H9 (cell line): ENCODE results near the gene CCDC170. TPM values are rescaled to one million over a fixed set of nuclear protein-coding genes. Genes with fewer than 3 reads are reported as not detected.

ENCODE experiments used
- DNase-seq: peaks from one replicate; pipeline ENCODE4 v3.0.0-alpha.2; 2017
- H2AFZ ChIP-seq: one replicate; pipeline ENCODE4 v1.6.1; 2013; ENCODE audit warnings: mild to moderate bottlenecking, low read length, control low read depth, moderate library complexity
- H2AK5ac ChIP-seq: 2 replicates; pipeline ENCODE4 v1.6.1; 2013; ENCODE audit warnings: low read length, control low read depth, mixed read lengths; ENCODE audit not compliant: insufficient read length
- H2BK120ac ChIP-seq: one replicate; pipeline ENCODE4 v1.6.1; 2013; ENCODE audit warnings: low read depth, mild to moderate bottlenecking, low read length, control low read depth, inconsistent platforms; ENCODE audit not compliant: poor library complexity, severe bottlenecking
- H2BK12ac ChIP-seq: 2 replicates; pipeline ENCODE4 v1.6.1; 2013; ENCODE audit warnings: low read length, control low read depth, mixed read lengths, low read depth; ENCODE audit not compliant: insufficient read length
- H2BK15ac ChIP-seq: 2 replicates; pipeline ENCODE4 v1.6.1; 2013; ENCODE audit warnings: low read depth, low read length, control low read depth
- H2BK20ac ChIP-seq: one replicate; pipeline ENCODE4 v1.6.1; 2013; ENCODE audit warnings: low read depth, mild to moderate bottlenecking, low read length, control low read depth, inconsistent platforms; ENCODE audit not compliant: poor library complexity, severe bottlenecking
- H2BK5ac ChIP-seq: 2 replicates; pipeline ENCODE4 v1.6.1; 2013; ENCODE audit warnings: low read length, control low read depth, mixed read lengths; ENCODE audit not compliant: insufficient read length
- H3K14ac ChIP-seq: 2 replicates; pipeline ENCODE4 v1.6.1; 2013; ENCODE audit warnings: low read length, control low read depth; ENCODE audit not compliant: insufficient read depth
- H3K18ac ChIP-seq: 2 replicates; pipeline ENCODE4 v1.6.1; 2013; ENCODE audit warnings: low read depth, mild to moderate bottlenecking, mixed read lengths, low read length, control low read depth; ENCODE audit not compliant: insufficient read length
- H3K23ac ChIP-seq: 2 replicates; pipeline ENCODE4 v1.6.1; 2013; ENCODE audit warnings: low read length, control low read depth, mixed read lengths, low read depth; ENCODE audit not compliant: insufficient read length
- H3K23me2 ChIP-seq: 2 replicates; pipeline ENCODE4 v1.6.1; 2013; ENCODE audit warnings: low read depth, mild to moderate bottlenecking, mixed read lengths, low read length, control low read depth; ENCODE audit not compliant: insufficient read length, poor library complexity, severe bottlenecking
- H3K27ac ChIP-seq: 2 replicates; pipeline ENCODE4 v1.5.1; 2013; ENCODE audit warnings: low read length, control low read depth, mixed read lengths, low read depth; ENCODE audit not compliant: insufficient read length
- H3K27me3 ChIP-seq: 2 replicates; pipeline ENCODE4 v1.6.1; 2013; ENCODE audit warnings: low read length, control low read depth, inconsistent platforms; ENCODE audit not compliant: insufficient read depth
- H3K4ac ChIP-seq: 2 replicates; pipeline ENCODE4 v1.6.1; 2013; ENCODE audit warnings: low read depth, mild to moderate bottlenecking, control low read depth, inconsistent platforms, low read length, moderate library complexity
- H3K4me1 ChIP-seq: 2 replicates; pipeline ENCODE4 v1.6.1; 2013; ENCODE audit warnings: low read length, control low read depth, inconsistent platforms; ENCODE audit not compliant: insufficient read depth
- H3K4me2 ChIP-seq: 2 replicates; pipeline ENCODE4 v1.6.1; 2013; ENCODE audit warnings: low read length, control low read depth, mixed read lengths; ENCODE audit not compliant: insufficient read length, insufficient read depth
- H3K56ac ChIP-seq: 2 replicates; pipeline ENCODE4 v1.6.1; 2013; ENCODE audit warnings: low read depth, mild to moderate bottlenecking, mixed read lengths, low read length, control low read depth; ENCODE audit not compliant: insufficient read length
- H3K79me1 ChIP-seq: 2 replicates; pipeline ENCODE4 v1.6.1; 2013; ENCODE audit warnings: low read depth, mild to moderate bottlenecking, moderate library complexity, low read length, control low read depth, inconsistent platforms; ENCODE audit not compliant: insufficient read depth, poor library complexity, severe bottlenecking
- H3K79me2 ChIP-seq: 2 replicates; pipeline ENCODE4 v1.6.1; 2013; ENCODE audit warnings: low read length, control low read depth, inconsistent platforms; ENCODE audit not compliant: insufficient read depth
- H3K9ac ChIP-seq: 2 replicates; pipeline ENCODE4 v1.6.1; 2013; ENCODE audit warnings: low read length, control low read depth, mixed read lengths; ENCODE audit not compliant: insufficient read length; ENCODE audit errors: extremely low read depth
- H3K9me3 ChIP-seq: one replicate; pipeline ENCODE4 v1.6.1; 2013; ENCODE audit warnings: low read depth, low read length, inconsistent platforms; ENCODE audit not compliant: control insufficient read depth
- H3T11ph ChIP-seq: one replicate; pipeline ENCODE4 v1.6.1; 2013; ENCODE audit warnings: mild to moderate bottlenecking, low read length, control low read depth, inconsistent platforms
- H4K20me1 ChIP-seq: one replicate; pipeline ENCODE4 v1.6.1; 2013; ENCODE audit not compliant: control insufficient read depth, insufficient read length, insufficient read depth
- H4K5ac ChIP-seq: 2 replicates; pipeline ENCODE4 v1.6.1; 2013; ENCODE audit warnings: low read depth, mild to moderate bottlenecking, mixed read lengths, low read length, control low read depth; ENCODE audit not compliant: insufficient read length
- H4K8ac ChIP-seq: replicated peaks from 2 replicates; pipeline ENCODE4 v1.6.1; 2013; ENCODE audit warnings: low read length, control low read depth, mixed read lengths, low read depth; ENCODE audit not compliant: insufficient read length
- H4K91ac ChIP-seq: 2 replicates; pipeline ENCODE4 v1.6.1; 2013; ENCODE audit warnings: low read depth, mild to moderate bottlenecking, moderate library complexity, mixed read lengths, low read length, control low read depth; ENCODE audit not compliant: insufficient read length
- H3K27ac Mint-ChIP-seq, 3 experiments: 2 replicates in 2 of 3; 3 replicates in 1 of 3; pipeline ENCODE4 v1.8.0; 2020 to 2021; ENCODE audit warnings: mixed read lengths in 3 of 3, mild to moderate bottlenecking in 1 of 3, moderate library complexity in 1 of 3
- H3K27me3 Mint-ChIP-seq: 2 replicates; pipeline ENCODE4 v1.8.0; 2021; ENCODE audit warnings: low read depth, mild to moderate bottlenecking, moderate library complexity, mixed read lengths
- H3K36me3 Mint-ChIP-seq, 3 experiments: 2 replicates in 2 of 3; 3 replicates in 1 of 3; pipeline ENCODE4 v1.8.0; 2020 to 2021; ENCODE audit warnings: low read depth in 3 of 3, mixed read lengths in 3 of 3; ENCODE audit not compliant: insufficient read depth in 1 of 3
- H3K4me1 Mint-ChIP-seq, 2 experiments: 2 replicates each; pipeline ENCODE4 v1.8.0; 2020; ENCODE audit warnings: mixed read lengths in 2 of 2
- H3K4me3 Mint-ChIP-seq, 2 experiments: 2 replicates in 1 of 2; 3 replicates in 1 of 2; pipeline ENCODE4 v1.8.0; 2020 to 2021; ENCODE audit warnings: mild to moderate bottlenecking in 2 of 2, mixed read lengths in 2 of 2, moderate library complexity in 1 of 2
- H3K9me3 Mint-ChIP-seq, 2 experiments: 2 replicates in 1 of 2; 3 replicates in 1 of 2; pipeline ENCODE4 v1.8.0; 2020; ENCODE audit warnings: mild to moderate bottlenecking in 2 of 2, mixed read lengths in 2 of 2, moderate library complexity in 1 of 2
- CTCF ChIP-seq: fragments of 200-600 bp; sonication (generic); conservative IDR thresholded peaks from 3 replicates; pipeline ENCODE4 v1.8.0; 2021; ENCODE audit warnings: antibody characterized with exemption, mild to moderate bottlenecking
- WGBS: extraction: QIAGEN DNeasy Blood & Tissue Kit; methylation state at CpG from one replicate; pipeline ENCODE4 v1.1.7; 2013; ENCODE audit warnings: missing lambda C conversion rate, low lambda C conversion rate, mixed read lengths; ENCODE audit not compliant: insufficient read length; ENCODE audit errors: extremely low coverage; 5-methylcytosine and 5-hydroxymethylcytosine counted together
- total RNA-seq: library from RNA; stranded (reverse); gene quantifications from 2 replicates; pipeline ENCODE4 v1.2.1, GENCODE V29; 2021

CCDC170 gene
- total RNA-seq, 1 experiment from 2014 or later = 0.07 TPM

GRCh38 chr6:151670116-151670515, 176.3 kb downstream of the CCDC170 start:
- Histone ChIP-seq H3K23me2 (no peaks in the 10 kb centered on the region), H2BK15ac (no peak overlapping the region), H4K5ac (no peak overlapping the region), H2BK12ac (no peak overlapping the region), H2BK20ac (no peak overlapping the region), H3K9ac (no peak overlapping the region), H3K79me1 (no peaks in the 10 kb centered on the region), H3K14ac (no peak overlapping the region), H3K4me2 (no peak overlapping the region), H3K9me3 (no peaks in the 10 kb centered on the region), H2AFZ (no peak overlapping the region), H3K18ac (no peak overlapping the region), H4K91ac (no peak overlapping the region), H3K56ac (no peak overlapping the region), H4K20me1 (no peaks in the 10 kb centered on the region), H3K23ac (no peak overlapping the region), H3T11ph (no peak overlapping the region), H3K27ac (no peak overlapping the region), H3K4ac (no peak overlapping the region), H3K27me3 (no peaks in the 10 kb centered on the region), H2AK5ac (no peak overlapping the region), H4K8ac (no peak overlapping the region), H2BK120ac (no peak overlapping the region), H2BK5ac (no peak overlapping the region), H3K4me1 (no peaks in the 10 kb centered on the region), H3K79me2 (no peaks in the 10 kb centered on the region)
- WGBS = no CpG with 5 or more reads among the region's 8 CpGs
- H3K9me3 Mint-ChIP-seq = peaks cover 3 to 6% of the 10 kb centered on the region in 2 experiments; a peak in 4 of 5 replicates
- no peak overlapping the region for H3K27ac Mint-ChIP-seq
- no peak for TF ChIP-seq CTCF
- H3K27me3 Mint-ChIP-seq = no peaks in the 10 kb centered on the region; the same call in 1 of the 2 replicates
- H3K4me3 Mint-ChIP-seq = no peak overlapping the region
- peaks cover 0 to 4% (median 2%) of the 10 kb centered on the region in 3 experiments; a peak in 4 of 7 replicates for H3K36me3 Mint-ChIP-seq
- no peak for DNase-seq
- no peaks in the 10 kb centered on the region for H3K4me1 Mint-ChIP-seq

Other genes starting within 250 kb of the CCDC170 start
- gene ZBTB2, start 102.5 kb upstream of the CCDC170 start, total RNA-seq = 30.5 and 31.4 TPM in 2 replicates
- gene RMND1, start 41.9 kb upstream of the CCDC170 start, total RNA-seq = 25.2 and 27.0 TPM in 2 replicates